Osteoblast (primary cell): ENCODE results near the gene IVD. TPM values are rescaled to one million over a fixed set of nuclear protein-coding genes. Genes with fewer than 3 reads are reported as not detected.
A peak's percentile ranks its signal among the peaks of the same experiment; 100 is the strongest.

Source experiments
- DNase-seq: peaks from one replicate; pipeline ENCODE4 v3.0.0; 2011; ENCODE audit warnings: low spot score, mixed read lengths; ENCODE audit not compliant: insufficient read length; ENCODE audit errors: missing footprints
- H2AFZ ChIP-seq: 2 replicates; pipeline ENCODE4 v1.6.0; 2011; ENCODE audit warnings: mild to moderate bottlenecking, low read length
- H3K27ac ChIP-seq: 2 replicates; pipeline ENCODE4 v1.5.1; 2011; ENCODE audit warnings: mild to moderate bottlenecking, low read depth, low read length, moderate library complexity
- H3K27me3 ChIP-seq: 2 replicates; pipeline ENCODE4 v1.6.0; 2012; ENCODE audit warnings: mild to moderate bottlenecking, control low read depth, inconsistent platforms, low read length, moderate library complexity; ENCODE audit not compliant: insufficient read depth
- H3K36me3 ChIP-seq: 2 replicates; pipeline ENCODE4 v1.5.1; 2011; ENCODE audit warnings: mild to moderate bottlenecking, low read length, control low read depth, moderate library complexity; ENCODE audit not compliant: insufficient read depth
- H3K4me1 ChIP-seq: 2 replicates; pipeline ENCODE4 v1.5.1; 2011; ENCODE audit warnings: mild to moderate bottlenecking, low read length, control low read depth, moderate library complexity; ENCODE audit not compliant: insufficient read depth
- H3K4me2 ChIP-seq: 2 replicates; pipeline ENCODE4 v1.6.0; 2011; ENCODE audit warnings: mild to moderate bottlenecking, low read length; ENCODE audit not compliant: insufficient read depth
- H3K4me3 ChIP-seq: fragments of 200-600 bp; sonication (generic); 3 replicates; pipeline ENCODE4 v1.5.1; 2012; ENCODE audit warnings: mild to moderate bottlenecking, low read length, inconsistent platforms; ENCODE audit not compliant: insufficient read depth
- H3K79me2 ChIP-seq: 2 replicates; pipeline ENCODE4 v1.6.0; 2012; ENCODE audit warnings: mild to moderate bottlenecking, low read length, control low read depth, inconsistent platforms; ENCODE audit not compliant: insufficient read depth
- H3K9me3 ChIP-seq: 2 replicates; pipeline ENCODE4 v1.5.1; 2011; ENCODE audit warnings: low read depth, low read length, control low read depth
- H4K20me1 ChIP-seq: 2 replicates; pipeline ENCODE4 v1.6.0; 2012; ENCODE audit warnings: mild to moderate bottlenecking, low read length, control low read depth; ENCODE audit not compliant: insufficient read depth
- total RNA-seq: library from RNA; depleted of rRNA; stranded (reverse); fragments of >200 nt; gene quantifications from 2 replicates; pipeline ENCODE4 v1.2.3, GENCODE V29; 2012
- TF ChIP-seq, protein P1 (sequence below): IDR thresholded peaks from 2 replicates; pipeline ENCODE4 v1.5.1; 2011; ENCODE audit warnings: mild to moderate bottlenecking, low read depth, low read length, moderate library complexity; ENCODE audit errors: extremely low read depth

The IVD gene
- total RNA-seq, 1 donor: 46.3 TPM

DNA sequence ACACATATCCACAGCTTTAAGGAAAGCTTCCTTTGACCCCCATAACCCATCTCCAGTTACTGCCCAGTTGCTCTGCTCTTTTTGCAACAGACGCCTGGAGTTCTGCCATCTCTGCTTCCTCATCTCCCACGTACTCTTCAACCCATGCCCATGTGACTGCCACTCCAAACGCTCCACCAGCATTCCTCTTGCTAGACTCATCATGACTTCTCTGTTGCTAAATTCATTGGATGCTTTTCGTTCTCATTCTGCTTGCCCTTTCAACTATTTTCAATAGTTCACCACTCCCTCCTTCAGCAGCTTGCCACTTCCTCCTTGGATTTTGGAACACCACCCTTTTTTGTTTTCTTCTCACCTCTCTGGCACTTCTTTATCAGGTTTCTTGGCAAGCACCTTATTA is 25.7 kb upstream of the IVD start:
- TF ChIP-seq, protein P1, sequence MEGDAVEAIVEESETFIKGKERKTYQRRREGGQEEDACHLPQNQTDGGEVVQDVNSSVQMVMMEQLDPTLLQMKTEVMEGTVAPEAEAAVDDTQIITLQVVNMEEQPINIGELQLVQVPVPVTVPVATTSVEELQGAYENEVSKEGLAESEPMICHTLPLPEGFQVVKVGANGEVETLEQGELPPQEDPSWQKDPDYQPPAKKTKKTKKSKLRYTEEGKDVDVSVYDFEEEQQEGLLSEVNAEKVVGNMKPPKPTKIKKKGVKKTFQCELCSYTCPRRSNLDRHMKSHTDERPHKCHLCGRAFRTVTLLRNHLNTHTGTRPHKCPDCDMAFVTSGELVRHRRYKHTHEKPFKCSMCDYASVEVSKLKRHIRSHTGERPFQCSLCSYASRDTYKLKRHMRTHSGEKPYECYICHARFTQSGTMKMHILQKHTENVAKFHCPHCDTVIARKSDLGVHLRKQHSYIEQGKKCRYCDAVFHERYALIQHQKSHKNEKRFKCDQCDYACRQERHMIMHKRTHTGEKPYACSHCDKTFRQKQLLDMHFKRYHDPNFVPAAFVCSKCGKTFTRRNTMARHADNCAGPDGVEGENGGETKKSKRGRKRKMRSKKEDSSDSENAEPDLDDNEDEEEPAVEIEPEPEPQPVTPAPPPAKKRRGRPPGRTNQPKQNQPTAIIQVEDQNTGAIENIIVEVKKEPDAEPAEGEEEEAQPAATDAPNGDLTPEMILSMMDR: no peak
- H3K4me3 ChIP-seq: no peak overlapping the region
- DNase-seq: peak; percentile 98
- peaks cover 21% of the 10 kb centered on the region for H3K79me2 ChIP-seq
- peak overlapping the region; percentile 27 for H2AFZ ChIP-seq
- H3K27me3 ChIP-seq: no peaks in the 10 kb centered on the region
- peaks cover 25% of the 10 kb centered on the region for H3K4me1 ChIP-seq
- H3K9me3 ChIP-seq: no peaks in the 10 kb centered on the region
- H3K4me2 ChIP-seq: peak overlapping the region; percentile 66
- H3K27ac ChIP-seq: peak overlapping the region; percentile 71
- H4K20me1 ChIP-seq: no peaks in the 10 kb centered on the region
- H3K36me3 ChIP-seq: no peaks in the 10 kb centered on the region

DNA sequence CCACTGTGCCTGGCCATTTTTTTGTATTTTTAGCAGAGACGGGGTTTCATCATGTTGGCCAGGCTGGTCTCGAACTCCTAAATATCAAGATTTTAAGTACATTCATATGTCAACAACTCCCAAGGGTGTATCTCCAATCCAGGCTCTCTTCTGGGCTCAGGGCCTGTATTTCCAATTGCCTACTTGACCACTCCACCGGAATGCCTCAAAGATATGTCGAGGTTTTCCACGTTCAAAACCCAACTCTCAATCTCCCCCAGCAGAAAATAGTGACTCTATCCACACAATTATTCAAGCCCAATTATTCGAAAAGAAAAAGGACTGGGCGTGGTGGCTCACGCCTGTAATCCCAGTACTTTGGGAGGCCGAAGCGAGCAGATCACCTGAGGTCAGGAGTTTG is 25.0 kb upstream of the IVD start:
- Histone ChIP-seq H3K9me3 (no peaks in the 10 kb centered on the region), H3K36me3 (peaks cover 7% of the 10 kb centered on the region), H3K4me2 (no peak overlapping the region), H3K79me2 (peaks cover 28% of the 10 kb centered on the region), H3K4me1 (peaks cover 25% of the 10 kb centered on the region), H3K27me3 (no peaks in the 10 kb centered on the region), H3K27ac (peak overlapping the region; percentile 71), H3K4me3 (no peak overlapping the region), H2AFZ (no peak overlapping the region), H4K20me1 (no peaks in the 10 kb centered on the region)
- no peak for DNase-seq
- TF ChIP-seq, protein P1: no peak

DNA sequence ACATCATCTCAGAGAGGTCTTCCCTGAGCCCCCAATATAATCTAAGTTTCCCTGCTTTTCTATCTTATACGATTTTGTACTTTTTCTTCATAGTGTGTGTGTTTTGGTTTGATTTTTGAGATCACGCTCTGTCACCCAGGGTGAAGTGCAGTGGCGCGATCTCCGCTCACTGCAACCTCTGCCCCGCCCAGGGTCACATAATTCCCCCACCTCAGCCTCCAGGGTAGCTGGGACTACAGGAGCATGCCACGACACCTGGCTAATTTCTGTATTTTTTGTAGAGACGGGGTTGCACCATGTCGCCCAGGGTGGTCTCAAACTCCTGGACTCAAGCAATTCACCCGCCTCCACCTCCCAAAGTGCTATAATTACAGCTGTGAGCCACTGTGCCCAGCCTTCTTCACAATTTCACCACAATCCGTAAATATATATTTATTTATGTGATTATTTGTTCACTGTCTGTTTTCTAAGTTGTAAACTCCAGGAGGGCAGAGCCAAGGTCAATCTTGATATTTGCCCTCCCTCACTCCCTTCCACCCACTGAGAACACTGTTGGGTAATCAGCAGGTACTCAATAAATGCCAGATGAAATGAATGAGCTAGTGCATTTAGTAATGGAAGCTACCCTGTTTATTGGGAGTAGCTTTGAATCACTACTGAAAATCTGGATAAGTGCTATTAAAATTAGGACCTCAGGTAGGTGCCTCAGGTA is 23.6 kb upstream of the IVD start:
- no peaks in the 10 kb centered on the region for H3K9me3 ChIP-seq
- H3K4me1 ChIP-seq: peaks cover 25% of the 10 kb centered on the region
- no peak overlapping the region for H3K4me2 ChIP-seq
- peaks cover 20% of the 10 kb centered on the region for H3K36me3 ChIP-seq
- H3K79me2 ChIP-seq: peaks cover 34% of the 10 kb centered on the region
- H4K20me1 ChIP-seq: no peaks in the 10 kb centered on the region
- TF ChIP-seq, protein P1: no peak
- no peaks in the 10 kb centered on the region for H3K27me3 ChIP-seq
- no peak overlapping the region for H3K4me3 ChIP-seq
- peak overlapping the region; percentile 63 for H3K27ac ChIP-seq
- H2AFZ ChIP-seq: peak overlapping the region; percentile 98
- no peak for DNase-seq

DNA sequence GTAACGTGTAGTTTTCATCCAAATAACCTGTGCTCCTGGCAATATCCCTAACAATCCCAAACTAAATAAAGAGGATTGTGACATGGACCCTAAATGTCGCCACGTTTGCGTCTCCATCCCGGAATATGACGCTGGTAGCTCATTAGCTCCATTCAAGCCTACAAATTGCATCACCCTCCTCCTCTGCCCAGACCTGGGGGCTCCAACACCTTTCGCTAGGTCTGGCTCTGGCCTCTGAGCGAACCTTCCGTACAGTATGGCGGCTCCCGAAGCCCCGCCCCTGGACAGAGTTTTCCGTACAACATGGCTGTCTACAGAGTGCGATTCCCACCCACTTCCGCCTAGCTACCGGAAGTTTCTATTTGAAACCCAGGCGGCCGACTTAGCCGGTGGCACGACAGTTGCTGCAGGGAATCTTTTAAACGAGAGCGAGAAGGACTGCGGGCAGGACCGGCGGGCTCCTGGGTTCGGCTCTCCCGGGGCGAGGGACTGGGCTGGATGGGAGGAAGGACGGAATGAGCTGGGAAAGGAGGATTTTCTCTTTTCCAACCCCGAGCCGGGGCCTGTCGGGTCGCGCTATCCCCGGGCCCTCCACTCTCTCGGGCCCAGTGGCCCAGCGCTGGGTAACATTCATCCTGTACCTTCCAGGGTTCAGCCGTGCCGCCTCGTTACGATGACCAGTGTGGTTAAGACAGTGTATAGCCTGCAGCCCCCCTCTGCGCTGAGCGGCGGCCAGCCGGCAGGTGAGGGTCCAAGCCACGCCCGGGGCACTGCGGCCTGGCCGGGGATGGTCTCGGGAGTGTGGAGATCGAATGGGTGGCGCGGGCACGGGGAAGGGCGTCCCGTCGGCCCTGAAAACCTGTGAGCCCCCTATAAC is 22.8 kb upstream of the IVD start, which contains the start of gene KNSTRN:
KNSTRN (plus strand) TSS at position 142 of the 877 bp plus-strand sequence; CDS start at position 257, 115 bp downstream.
- Histone ChIP-seq H3K36me3 (peaks cover 28% of the 10 kb centered on the region), H3K9me3 (no peaks in the 10 kb centered on the region), H3K4me1 (peaks cover 25% of the 10 kb centered on the region), H3K79me2 (peaks cover 34% of the 10 kb centered on the region), H3K27ac (peak within 1 kb of the TSS; percentile 63), H3K27me3 (no peaks in the 10 kb centered on the region), H4K20me1 (no peaks in the 10 kb centered on the region), H2AFZ (peak within 1 kb of the TSS; percentile 98), H3K4me2 (peak within 1 kb of the TSS; percentile 94), H3K4me3 (peak within 1 kb of the TSS; percentile 93)
- TF ChIP-seq, protein P1: no peak
- peak; percentile 94 for DNase-seq
